Measurements from ENCODE around the gene KLRC4. TPM values are rescaled to one million over a fixed set of nuclear protein-coding genes. Genes with fewer than 3 reads are reported as not detected.
"Not testable (repeated sequence)": the region's sequence is repeated elsewhere in the genome, so short reads cannot be mapped to it uniquely, and the experiment has no call there.

KLRC4 gene
- total RNA-seq, 2 donors from 2014 or later = not detected

- Histone ChIP-seq H3K36me3 (replicated peaks in 1 of 2; ENCODE audit: insufficient read depth in 1 of 2, low read depth in 2 of 2) (no peaks in the 10 kb centered on the region), H3K4me1 (no peaks in the 10 kb centered on the region), H3K9me3 (no peaks in the 10 kb centered on the region), H3K27me3 (no peaks in the 10 kb centered on the region), H3K27ac (no peak overlapping the region), H3K4me3 (no peak overlapping the region)
- intact Hi-C loops (cut with DNase I) = no loop called here
- ATAC-seq (no peak), DNase-seq (no peak)
- no peak for TF ChIP-seq CTCF (IDR thresholded peaks at IDR 0.05)
- no peak for TF ChIP-seq POLR2A (IDR thresholded peaks at IDR 0.05)
- 54 to 55% methylated on average over 3 of the region's 3 CpGs for WGBS, 2 donors
Measured at GRCh38 chr12:10393291-10393690, 16.3 kb downstream of the KLRC4 start.

- no peak overlapping the region for H3K4me3 ChIP-seq
- no peaks in the 10 kb centered on the region for H3K27me3 ChIP-seq
- DNase-seq (peak; percentile 27 to 73 (median 34)), ATAC-seq (no peak)
- TF ChIP-seq POLR2A (IDR thresholded peaks at IDR 0.05) (no peak), CTCF (IDR thresholded peaks at IDR 0.05) (no peak)
- no peaks in the 10 kb centered on the region for H3K4me1 ChIP-seq
- WGBS, 2 donors = 53 to 75% methylated on average over 7 of the region's 7 CpGs
- H3K27ac ChIP-seq = no peak overlapping the region
- no peaks in the 10 kb centered on the region for H3K9me3 ChIP-seq
- intact Hi-C loops (cut with DNase I) = no loop called here
- H3K36me3 ChIP-seq (replicated peaks in 1 of 2; ENCODE audit: insufficient read depth in 1 of 2, low read depth in 2 of 2) = no peaks in the 10 kb centered on the region
Measured at GRCh38 chr12:10392394-10392930, 17.1 kb downstream of the KLRC4 start.

GRCh38 chr12:10390991-10391390 lies 18.6 kb downstream of the KLRC4 start:
- H3K9me3 ChIP-seq; H3K27ac ChIP-seq; intact Hi-C loops (cut with DNase I); H3K4me3 ChIP-seq; DNase-seq; H3K27me3 ChIP-seq; H3K4me1 ChIP-seq; H3K36me3 ChIP-seq (replicated peaks in 1 of 2; ENCODE audit: insufficient read depth in 1 of 2, low read depth in 2 of 2); ATAC-seq: not testable (repeated sequence)
- WGBS, 2 donors = 92 to 93% methylated on average over 7 of the region's 7 CpGs

- no peaks in the 10 kb centered on the region for H3K27me3 ChIP-seq
- no peaks in the 10 kb centered on the region for H3K36me3 ChIP-seq (replicated peaks in 1 of 2; ENCODE audit: insufficient read depth in 1 of 2, low read depth in 2 of 2)
- intact Hi-C loops (cut with DNase I) = no loop called here
- no peak within 1 kb of the TSS for H3K27ac ChIP-seq
- DNase-seq (no peak), ATAC-seq (no peak)
- TF ChIP-seq POLR2A (IDR thresholded peaks at IDR 0.05) = no peak
- TF ChIP-seq CTCF (IDR thresholded peaks at IDR 0.05) = no peak
- H3K4me1 ChIP-seq = no peaks in the 10 kb centered on the region
- H3K4me3 ChIP-seq = no peak within 1 kb of the TSS
- no peaks in the 10 kb centered on the region for H3K9me3 ChIP-seq
- 78 to 84% methylated on average over 1 of the region's 1 CpG for WGBS, 2 donors
Measured at GRCh38 chr12:10389904-10390303, 19.7 kb downstream of the KLRC4 start, which contains the start of gene KLRK1. Gene KLRK1 (minus strand): TSS chr12:10390041. CDS start chr12:10388810, 1,231 bp downstream.

- Histone ChIP-seq H3K4me1 (no peaks in the 10 kb centered on the region), H3K36me3 (replicated peaks in 1 of 2; ENCODE audit: insufficient read depth in 1 of 2, low read depth in 2 of 2) (no peaks in the 10 kb centered on the region), H3K27ac (no peak overlapping the region), H3K27me3 (no peaks in the 10 kb centered on the region), H3K4me3 (no peak overlapping the region), H3K9me3 (no peaks in the 10 kb centered on the region)
- DNase-seq (no peak), ATAC-seq (no peak)
- intact Hi-C loops (cut with DNase I) = no loop called here
- TF ChIP-seq CTCF (IDR thresholded peaks at IDR 0.05) (no peak), POLR2A (IDR thresholded peaks at IDR 0.05) (no peak)
- 72 to 74% methylated on average over 9 of the region's 9 CpGs for WGBS, 2 donors
Measured at GRCh38 chr12:10388624-10389413, 20.7 kb downstream of the KLRC4 start.

GRCh38 chr12:10387498-10387897 lies 22.1 kb downstream of the KLRC4 start:
- ATAC-seq; H3K36me3 ChIP-seq (replicated peaks in 1 of 2; ENCODE audit: insufficient read depth in 1 of 2, low read depth in 2 of 2); H3K27ac ChIP-seq; H3K4me1 ChIP-seq; H3K9me3 ChIP-seq; H3K4me3 ChIP-seq; DNase-seq; intact Hi-C loops (cut with DNase I); H3K27me3 ChIP-seq: not testable (repeated sequence)
- 84 to 89% methylated on average over 6 of the region's 6 CpGs for WGBS, 2 donors
